OCI-LY7 (cell line): ENCODE results near the gene PDILT.

Source experiments
- EZH2phosphoT487 ChIP-seq: fragments of 200-600 bp; sonication (generic); IDR thresholded peaks from 2 replicates; pipeline ENCODE4 v1.6.1; 2018; ENCODE audit warnings: low read depth, borderline replicate concordance, mild to moderate bottlenecking, mixed run types, antibody characterized with exemption, low read length, moderate library complexity, mixed read lengths
- TF ChIP-seq, protein P1 (sequence below): fragments of 200-600 bp; sonication (generic); conservative IDR thresholded peaks from 2 replicates; pipeline ENCODE4 v1.5.1; 2014; ENCODE audit warnings: mild to moderate bottlenecking, antibody characterized with exemption, low read length, moderate library complexity, mixed read lengths

DNA sequence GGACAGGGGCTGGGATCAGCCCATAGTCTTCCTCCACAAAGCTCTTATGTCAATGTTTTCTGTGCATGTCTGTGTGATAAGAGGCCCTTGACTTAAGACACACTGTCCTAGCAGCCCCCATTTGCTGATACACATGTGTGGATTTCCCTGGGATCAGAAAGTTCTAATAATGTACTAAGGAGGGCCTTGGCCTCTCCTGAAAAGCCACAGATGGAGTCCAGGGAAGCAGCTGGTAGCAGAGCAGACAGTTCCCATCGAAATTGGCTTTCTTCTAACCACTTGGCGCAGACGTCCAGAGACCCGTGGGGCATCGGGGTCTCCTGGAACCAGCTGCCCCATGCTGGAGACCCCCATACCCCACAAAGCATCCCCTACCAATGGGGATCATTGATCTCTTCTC lies 72.9 kb downstream of the PDILT start:
- TF ChIP-seq, protein P1, sequence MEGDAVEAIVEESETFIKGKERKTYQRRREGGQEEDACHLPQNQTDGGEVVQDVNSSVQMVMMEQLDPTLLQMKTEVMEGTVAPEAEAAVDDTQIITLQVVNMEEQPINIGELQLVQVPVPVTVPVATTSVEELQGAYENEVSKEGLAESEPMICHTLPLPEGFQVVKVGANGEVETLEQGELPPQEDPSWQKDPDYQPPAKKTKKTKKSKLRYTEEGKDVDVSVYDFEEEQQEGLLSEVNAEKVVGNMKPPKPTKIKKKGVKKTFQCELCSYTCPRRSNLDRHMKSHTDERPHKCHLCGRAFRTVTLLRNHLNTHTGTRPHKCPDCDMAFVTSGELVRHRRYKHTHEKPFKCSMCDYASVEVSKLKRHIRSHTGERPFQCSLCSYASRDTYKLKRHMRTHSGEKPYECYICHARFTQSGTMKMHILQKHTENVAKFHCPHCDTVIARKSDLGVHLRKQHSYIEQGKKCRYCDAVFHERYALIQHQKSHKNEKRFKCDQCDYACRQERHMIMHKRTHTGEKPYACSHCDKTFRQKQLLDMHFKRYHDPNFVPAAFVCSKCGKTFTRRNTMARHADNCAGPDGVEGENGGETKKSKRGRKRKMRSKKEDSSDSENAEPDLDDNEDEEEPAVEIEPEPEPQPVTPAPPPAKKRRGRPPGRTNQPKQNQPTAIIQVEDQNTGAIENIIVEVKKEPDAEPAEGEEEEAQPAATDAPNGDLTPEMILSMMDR, result no peak
- no peak for TF ChIP-seq EZH2phosphoT487
